HG03520 (cell line): ENCODE measurements around the gene RCN2.

Experiments
- ATAC-seq: cut with Tn5 transposase; IDR thresholded peaks from one replicate; pipeline ENCODE4 v1.9.1; 2021; ENCODE audit warnings: mild to moderate bottlenecking, moderate library complexity; ENCODE audit not compliant: unreplicated experiment

RCN2 gene

DNA sequence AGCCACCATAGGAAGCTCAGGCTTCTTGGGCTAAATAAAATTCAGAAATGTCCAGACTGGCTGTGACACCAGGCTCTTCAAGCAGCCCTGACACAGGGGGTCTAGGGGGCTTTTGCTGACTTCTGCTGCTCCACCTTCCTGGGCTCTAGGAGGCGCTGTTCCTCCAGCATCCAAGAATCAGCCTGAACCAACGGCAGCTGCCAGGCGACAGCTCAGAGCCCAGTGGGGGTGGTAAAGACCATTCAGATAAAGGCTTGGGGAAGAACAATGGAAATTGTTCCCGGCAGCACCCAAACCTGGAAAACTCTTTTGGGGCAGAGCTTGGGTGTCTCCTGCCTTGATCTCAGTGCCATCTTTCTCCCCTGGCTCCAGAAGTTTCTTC lies 41.8 kb downstream of the RCN2 start:
- no peak for ATAC-seq

DNA sequence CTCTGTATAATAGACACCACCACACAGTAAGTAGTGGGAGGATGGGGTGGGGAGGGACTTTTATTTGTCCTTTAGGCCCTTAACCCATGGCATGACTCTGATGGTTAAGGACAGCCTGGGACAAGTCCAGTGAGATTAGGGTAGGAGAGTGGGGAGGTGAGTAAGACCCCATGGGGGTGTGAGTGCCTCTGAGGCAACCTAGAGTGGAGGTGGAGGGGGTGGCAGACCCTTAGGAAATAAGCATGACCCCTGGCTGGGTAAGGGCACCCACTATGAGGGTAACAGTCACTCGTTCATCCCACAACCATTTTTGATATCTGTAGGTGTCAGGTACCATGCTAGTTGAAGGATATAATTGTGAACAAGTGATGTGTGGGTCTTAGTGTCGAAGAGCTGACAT lies 42.4 kb downstream of the RCN2 start:
- ATAC-seq, result no peak

DNA sequence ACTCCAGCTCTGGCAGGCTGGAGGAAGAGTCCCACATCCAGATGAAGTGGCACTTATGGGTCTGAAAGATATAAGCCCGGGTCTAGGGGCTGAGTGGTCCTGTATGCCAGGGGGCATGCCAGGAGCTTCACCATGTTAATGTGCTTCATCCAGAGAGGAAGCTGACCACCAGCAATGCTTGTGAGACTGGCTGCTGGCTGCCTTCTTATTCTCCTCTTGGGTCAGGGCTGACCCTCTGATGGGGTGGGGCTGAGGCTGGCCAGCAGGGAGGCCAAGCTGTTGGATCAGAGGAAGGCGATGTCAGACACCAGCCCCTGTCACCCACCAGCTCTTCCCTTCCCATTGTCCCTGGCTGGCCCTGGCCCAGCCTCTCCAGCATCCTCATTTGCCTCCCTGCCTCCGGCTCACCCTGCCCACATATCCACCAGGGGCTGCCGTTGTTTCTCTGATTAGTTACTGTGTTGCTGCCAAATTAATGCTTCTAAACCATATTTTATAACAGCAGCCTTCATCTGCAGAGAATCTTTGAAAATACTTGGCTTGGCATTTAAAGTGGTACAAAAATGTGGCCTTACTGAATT lies 43.0 kb downstream of the RCN2 start:
- ATAC-seq, result no peak

DNA sequence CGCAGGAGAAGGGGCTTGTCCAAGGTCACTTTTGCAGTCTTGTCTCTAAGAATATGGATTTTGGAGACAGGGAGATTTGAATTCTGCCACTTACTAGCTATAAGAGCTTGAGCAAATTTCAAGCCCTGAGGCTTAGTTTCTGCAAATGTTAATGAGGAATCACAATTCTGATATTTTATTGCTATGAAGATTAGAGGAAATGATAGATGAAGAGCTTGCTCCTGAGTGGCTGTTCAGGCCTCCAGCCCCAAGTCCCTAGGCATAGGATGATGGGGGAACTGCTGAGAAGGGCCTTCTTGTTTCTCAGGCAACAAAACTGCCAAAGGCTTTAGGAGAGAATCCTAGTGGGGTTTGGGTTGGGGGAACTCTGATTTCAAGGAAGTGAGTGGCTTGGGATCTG lies 44.6 kb downstream of the RCN2 start:
- ATAC-seq, result no peak

DNA sequence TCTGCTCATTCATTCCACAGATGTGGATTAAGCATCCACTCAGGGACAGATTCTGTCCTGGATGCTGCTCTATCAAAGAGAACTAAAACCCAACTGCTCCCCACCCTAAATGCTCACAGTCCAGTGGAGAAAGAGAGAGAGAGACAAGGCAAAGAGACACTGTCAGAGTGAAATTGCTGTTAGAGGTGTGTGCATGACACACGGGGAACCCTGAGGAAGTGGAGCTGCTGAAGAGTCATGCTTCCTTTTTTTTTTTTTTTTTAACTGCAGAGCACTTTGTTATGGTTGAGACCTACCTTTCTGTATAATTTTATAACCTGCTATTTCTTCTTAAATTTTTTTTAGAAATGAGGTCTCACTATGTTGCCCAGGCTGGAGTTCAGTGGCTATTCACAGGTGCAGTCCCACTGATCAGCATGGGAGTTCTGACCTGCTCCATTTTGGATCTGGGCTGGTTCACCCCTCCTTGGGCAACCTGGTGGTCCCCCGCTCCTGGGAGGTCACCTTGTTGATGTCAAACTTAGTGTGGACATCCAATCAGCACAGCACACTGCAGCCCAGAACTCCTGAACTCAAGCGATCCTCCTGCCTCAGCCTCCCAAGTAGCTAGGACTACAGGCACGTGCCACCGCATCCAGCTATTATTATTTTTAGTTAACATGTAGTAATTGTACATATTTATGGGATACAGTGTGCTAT lies 45.2 kb downstream of the RCN2 start:
- ATAC-seq, result no peak

DNA sequence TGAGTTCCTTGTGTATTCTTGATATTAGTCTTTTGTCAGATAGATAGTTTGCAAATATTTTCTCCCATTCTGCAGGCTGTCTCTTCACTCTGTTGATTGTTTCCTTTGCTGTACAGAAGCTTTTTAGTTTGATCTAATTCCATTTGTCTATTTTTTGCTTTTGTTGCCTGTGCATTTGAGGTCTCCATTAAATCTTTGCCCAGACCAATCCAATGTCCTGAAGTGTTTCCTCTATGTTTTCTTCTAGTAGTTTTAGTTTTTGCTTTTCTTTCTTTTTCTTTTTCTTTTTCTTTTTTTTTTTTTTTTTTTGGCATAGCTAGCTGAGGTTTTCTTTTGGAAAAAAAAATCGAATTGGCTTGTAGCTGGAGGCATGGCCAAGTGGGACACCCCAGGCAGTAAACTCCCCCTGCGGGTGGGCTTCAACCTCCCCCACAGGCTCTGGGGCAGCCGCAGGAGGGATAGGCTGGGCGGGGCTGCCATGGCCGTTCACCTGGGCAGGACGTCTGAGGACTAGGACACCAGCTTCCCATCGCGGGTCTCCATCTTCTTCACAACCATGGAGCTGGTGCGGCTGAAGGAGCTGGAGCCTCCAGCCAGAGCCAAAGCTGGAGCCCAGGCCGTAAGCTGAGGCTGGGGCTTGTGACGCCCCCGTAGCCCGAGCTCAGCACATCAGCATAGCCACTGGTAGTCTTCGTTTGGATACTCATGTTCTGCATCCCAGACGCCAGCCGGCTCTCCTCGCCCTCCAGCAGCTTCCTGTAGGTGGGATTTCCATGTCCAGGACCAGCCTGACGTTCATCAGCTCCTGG lies 47.2 kb downstream of the RCN2 start:
- no peak for ATAC-seq

DNA sequence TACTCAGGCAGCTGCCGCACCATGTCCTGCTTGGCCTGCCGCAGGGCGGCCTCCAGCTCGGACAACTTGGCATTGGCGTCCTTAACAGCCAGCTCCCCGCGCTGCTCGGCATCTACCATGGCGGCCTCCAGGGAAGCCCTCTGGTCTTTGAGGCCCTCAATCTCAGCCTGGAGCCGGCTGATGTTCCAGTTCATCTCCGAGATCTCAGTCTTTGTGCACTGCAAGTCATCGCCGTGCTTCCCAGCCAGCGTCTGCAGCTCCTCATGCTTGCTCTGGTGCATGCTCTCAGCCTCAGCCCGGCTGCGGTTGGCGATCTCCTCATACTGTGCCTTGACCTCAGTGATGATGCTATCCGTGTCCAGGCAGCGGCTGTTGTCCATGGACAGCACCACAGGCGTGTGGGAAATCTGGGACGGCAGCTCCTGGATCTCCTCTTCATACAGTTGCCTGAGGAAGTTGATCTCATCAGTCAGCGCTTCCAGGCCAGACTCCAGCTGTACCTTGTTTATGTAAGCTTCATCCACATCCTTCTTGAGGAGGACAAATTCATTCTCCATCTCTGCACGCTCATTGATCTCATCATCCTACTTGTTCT lies 47.9 kb downstream of the RCN2 start:
- no peak for ATAC-seq

DNA sequence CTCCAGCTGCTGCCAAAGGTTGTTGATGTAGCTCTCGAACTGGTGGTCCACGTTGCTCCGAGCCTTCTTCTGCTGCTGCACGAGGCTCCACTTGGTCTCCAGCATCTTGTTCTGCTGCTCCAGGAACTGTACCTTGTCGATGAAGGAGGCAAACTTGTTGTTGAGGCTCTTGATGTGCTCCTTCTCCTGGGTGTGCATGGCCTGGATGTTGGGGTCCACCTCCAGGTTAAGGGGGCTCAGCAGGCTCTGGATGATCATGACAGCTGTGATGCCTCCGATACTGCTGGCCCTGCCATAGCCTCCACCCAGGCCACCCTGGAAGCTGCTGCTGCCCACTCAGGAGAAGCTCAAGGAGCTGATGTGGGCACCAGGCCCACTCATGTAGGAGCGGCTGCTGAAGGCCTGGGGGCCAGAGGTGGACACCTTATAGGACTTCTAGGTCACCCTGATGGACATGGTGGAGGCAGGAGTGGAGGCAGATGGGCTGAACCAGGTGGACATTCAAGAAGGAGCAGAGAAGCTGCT lies 48.5 kb downstream of the RCN2 start:
- no peak for ATAC-seq

DNA sequence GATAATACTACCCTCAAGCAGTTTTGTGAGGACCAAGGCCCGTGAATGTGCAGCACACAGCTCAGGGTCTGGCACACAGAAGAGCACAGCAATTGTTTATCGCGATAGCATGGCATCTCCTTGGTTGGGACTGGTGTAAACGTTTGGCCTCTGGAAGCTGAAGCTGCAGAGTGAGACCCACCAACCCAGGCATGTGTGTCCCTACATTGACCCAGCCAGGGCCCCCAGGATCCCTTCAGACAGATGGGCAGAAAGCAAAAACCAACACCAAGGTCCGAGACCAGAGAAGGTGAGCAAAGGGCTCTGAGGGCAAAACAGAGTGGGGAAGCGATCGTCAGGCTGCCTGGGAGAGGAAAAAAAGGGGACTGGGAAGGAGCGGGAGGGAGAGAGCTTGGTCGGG lies 50.8 kb downstream of the RCN2 start:
- ATAC-seq, result no peak

DNA sequence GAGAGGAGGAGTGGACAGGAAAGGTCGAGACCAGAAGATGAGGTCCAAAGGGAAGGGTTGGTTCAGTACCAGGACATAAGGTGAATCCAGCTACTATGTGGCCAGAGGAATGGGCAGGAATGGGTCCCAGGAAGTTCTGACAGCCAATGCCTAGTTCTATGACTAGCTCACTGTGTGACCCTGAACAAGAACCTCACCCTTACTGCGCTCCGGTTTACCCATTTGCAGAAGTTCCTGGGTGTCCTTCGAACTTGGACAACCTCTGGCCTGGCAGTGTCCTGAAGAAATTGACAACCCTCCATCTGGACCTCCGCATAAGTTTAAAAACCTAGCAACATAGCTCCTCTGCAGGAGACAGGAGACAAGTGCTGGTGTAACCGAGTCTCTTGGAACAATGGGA lies 51.2 kb downstream of the RCN2 start:
- ATAC-seq, result no peak

DNA sequence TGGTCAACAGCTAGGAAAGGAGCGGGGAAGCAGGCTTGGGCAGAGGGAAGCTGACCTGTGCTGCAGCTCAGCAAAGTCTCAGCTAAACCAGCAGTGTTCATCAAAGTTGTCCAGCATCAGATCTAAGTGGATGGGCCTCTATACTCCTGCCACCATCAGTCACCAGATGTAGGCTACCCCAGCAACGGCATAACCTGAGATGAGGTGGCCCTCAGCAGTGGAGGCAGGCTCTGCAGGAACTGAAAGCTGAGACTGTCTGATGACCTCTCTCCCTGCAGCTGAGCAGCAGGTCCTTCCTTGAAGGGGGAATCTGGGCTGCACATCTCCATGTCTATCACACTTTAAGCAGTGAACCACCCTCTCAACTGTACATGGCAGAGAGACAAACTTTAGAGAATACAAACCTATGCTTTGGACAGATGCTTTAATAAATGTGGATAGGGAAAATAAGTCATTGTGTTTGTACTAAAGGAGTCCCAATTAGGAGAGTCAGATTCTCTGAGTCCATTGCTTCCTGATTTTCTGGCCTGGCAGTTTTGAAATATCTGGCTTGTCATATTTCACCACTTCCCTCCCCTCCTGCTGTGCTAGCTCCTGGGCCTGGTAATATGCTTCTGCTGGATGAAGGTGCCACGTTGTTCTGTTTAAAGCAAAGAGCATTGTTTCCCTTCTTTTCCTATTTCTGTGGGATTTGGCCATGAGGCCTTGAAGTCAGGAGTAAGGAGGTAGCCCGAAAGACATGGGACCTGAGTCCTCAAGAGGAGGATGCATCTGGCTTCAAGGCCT lies 52.2 kb downstream of the RCN2 start:
- ATAC-seq, result no peak

DNA sequence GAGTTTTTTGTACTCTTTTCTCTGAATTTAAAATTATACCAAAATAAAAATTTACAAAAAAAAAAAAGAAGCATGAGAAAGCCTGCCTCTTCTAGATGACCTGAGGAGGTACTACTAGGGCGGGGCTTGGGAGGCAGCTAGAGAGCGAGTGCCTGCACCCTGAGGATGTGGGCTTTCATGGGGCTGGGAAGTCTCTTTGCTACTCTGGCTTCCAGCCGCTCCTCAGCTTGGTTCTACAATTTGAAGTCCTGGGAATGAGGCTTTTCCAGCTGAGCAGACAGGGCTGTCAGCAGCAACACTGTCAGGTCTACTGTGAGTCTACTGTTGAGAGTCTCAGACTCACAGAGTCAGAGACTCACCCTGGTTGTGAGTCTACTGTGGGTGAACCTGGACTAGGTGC lies 55.2 kb downstream of the RCN2 start:
- ATAC-seq, result no peak

DNA sequence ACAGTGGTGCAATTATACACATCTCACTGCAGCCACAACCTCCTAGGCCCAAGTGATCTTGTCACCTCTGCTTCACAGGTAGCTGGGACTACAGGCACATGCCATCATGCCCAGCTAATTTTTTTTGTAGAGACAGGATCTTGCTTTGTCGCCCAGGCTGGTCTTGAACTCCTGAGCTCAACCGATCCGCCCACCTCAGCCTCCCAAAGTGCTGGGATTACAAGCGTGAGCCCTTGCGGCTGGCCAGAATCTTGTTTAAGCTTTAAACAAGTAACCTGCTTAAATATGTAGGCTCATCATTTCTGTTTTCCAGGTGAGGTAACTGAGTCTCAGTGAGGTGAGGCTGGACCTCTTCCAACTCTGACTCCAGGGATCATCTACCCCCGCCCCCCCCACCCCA lies 55.7 kb downstream of the RCN2 start:
- ATAC-seq, result no peak

DNA sequence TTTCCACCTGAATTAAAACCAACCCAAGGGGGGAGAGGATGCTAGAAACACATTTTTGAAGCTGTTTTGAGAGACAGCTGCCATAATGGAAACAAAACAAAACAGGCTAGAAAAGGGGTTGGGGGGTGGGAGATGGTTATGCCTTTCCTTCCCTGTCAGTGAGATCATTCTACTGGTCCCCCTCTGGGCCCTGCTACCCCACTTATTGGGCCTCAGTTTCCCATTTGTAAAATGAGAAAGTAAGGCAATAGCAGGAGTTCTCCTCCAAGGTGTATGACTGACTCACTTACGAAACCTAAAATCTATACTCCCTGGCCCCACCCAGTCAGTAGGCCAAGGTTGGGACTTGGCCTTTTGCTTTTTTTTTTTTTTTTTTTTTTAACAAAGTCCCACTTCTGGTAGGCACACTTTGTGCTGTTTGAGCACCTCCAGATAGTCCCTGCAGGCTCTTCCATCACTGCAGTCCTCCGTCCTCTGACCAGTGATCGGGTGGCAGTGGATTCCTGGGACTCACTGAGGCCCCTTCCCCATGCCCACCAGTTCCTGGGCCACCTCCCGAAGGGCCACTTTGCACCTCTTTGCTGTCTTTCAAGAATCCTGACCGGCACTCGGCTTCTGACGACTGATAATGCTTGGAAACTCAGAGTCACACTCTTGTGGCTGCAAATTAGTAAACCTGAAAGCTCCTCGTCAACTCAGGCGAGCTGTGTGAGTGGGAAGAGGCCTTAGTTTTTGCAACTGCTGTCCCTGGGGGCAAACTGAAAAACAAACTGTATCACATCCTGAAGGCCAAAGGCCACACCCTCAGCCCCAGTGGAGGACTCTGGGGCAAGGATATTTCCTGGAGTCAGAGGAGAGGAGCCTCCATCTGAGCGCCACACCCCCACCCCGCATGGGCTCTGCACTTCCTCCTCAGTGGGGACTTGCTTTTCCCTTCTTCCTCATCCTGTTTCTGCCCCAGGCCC lies 56.6 kb downstream of the RCN2 start:
- peak; percentile 57 for ATAC-seq

DNA sequence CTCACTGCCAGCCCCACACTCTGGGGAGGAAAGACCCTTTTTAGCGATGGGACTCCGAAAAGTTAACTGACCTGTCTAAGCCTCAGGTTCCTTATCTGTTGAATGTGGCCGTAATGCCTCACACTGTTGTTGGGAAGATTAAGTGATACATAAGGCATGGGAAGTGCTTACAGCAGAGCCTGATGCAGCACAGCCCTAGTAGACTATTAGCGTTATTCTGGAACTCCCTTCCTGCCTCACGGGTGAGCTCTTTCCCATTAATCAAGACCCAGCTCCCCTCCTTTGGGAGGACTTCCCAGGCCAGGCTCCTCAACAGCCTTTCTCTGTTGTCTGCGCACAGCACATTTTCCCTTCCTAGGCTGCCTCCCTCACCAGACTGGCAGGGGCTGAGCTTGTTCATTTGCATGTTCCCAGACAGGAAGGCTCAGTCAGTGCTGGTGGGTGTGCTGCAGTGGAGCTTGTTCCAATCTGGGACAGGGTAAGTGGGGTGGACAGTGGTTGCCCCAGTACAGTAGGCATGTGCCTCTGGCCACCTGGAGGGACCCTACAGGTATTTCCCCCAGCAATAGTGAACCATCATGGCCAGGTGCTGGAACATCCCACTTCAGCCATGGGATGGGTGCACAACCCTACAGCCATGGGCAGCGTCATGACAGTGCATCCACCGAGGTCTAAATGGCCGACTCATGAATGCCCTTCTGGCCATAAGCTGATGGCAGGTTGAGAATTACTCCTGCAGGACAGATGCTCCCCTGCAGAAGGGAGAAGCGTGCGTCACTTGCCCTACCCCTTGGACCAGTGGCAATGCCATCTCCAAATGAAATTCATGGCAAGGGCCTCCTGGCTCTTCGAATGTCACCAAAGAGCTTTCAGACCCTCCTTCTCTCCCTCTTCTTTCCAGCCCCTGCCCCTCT lies 57.6 kb downstream of the RCN2 start:
- ATAC-seq, result no peak

DNA sequence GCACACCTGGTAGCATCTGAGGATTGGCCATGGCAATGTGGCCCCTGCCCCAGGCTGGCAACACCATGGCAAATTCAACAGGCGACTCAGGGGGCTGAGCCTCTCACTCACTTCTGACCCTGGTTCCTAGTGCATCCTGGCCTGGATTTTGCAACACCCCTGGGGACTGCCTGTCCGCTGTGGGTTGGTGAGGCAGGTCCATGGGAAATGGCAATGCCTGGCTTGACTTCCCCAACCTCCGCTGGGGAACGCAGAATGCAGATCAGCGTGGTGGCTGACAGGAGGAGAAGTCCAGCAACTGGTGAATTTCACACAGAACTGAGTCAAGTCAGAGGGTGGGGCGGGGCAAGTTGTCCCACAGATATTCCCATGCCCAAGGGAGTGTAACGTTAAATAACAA lies 59.5 kb downstream of the RCN2 start:
- ATAC-seq, result no peak

DNA sequence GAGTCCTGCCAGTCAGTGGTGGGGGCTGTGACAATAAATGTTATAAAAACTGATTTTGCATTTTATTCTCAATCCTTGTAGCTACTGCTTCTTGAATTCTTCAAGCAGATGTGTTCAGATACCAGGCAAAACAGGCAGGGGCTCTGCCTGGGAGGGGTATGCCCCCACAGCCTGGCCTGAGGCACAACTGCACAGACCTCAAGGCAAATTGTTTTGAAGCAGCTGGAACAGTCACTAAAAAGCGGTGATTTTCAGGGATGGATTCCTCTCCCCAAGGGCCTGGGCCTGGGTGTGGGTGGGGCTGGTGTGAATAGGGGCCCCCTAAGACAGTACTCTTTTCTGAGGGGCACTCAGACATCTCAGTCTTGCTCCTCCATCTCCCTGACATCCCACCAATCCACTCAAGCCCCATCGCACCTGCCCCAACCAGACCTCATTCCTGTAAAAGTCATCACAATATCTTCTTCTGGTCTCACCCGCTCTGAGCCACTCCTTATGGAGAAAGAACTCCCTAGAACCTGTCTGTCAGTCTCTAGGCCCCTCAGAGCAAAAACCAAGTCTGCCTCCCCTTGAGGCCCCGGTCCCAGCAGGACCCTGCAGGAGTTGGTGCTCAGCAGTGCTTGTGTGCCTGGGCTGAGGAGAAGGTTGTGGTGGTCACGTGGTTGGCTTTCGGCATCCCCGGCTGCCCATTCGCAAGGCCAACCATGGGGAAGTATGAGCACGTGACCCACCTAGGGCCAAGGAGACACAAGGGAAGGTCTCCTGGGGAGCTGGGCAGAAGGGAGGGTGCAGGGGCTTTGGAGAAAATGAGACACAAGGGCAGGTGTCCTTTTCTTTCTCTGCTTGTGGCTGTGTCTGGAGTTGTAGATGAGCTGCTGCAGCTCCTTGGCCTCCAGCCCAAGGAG lies 60.4 kb downstream of the RCN2 start:
- no peak for ATAC-seq
